ENCODE data around the gene PLK2. TPM values are rescaled to one million over a fixed set of nuclear protein-coding genes. Genes with fewer than 3 reads are reported as not detected.

The PLK2 gene
- total RNA-seq, 2 donors from 2014 or later, result 126 to 180 TPM

- H3K9me3 ChIP-seq, result no peaks in the 10 kb centered on the region
- TF ChIP-seq, protein P1, sequence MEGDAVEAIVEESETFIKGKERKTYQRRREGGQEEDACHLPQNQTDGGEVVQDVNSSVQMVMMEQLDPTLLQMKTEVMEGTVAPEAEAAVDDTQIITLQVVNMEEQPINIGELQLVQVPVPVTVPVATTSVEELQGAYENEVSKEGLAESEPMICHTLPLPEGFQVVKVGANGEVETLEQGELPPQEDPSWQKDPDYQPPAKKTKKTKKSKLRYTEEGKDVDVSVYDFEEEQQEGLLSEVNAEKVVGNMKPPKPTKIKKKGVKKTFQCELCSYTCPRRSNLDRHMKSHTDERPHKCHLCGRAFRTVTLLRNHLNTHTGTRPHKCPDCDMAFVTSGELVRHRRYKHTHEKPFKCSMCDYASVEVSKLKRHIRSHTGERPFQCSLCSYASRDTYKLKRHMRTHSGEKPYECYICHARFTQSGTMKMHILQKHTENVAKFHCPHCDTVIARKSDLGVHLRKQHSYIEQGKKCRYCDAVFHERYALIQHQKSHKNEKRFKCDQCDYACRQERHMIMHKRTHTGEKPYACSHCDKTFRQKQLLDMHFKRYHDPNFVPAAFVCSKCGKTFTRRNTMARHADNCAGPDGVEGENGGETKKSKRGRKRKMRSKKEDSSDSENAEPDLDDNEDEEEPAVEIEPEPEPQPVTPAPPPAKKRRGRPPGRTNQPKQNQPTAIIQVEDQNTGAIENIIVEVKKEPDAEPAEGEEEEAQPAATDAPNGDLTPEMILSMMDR (IDR thresholded peaks at IDR 0.05), result no peak
- ATAC-seq (ENCODE audit: insufficient number of reproducible peaks, low FRiP score, low read depth), result no peak
Observed at GRCh38 chr5:58503390-58504046, 43.6 kb upstream of the PLK2 start.

DNA sequence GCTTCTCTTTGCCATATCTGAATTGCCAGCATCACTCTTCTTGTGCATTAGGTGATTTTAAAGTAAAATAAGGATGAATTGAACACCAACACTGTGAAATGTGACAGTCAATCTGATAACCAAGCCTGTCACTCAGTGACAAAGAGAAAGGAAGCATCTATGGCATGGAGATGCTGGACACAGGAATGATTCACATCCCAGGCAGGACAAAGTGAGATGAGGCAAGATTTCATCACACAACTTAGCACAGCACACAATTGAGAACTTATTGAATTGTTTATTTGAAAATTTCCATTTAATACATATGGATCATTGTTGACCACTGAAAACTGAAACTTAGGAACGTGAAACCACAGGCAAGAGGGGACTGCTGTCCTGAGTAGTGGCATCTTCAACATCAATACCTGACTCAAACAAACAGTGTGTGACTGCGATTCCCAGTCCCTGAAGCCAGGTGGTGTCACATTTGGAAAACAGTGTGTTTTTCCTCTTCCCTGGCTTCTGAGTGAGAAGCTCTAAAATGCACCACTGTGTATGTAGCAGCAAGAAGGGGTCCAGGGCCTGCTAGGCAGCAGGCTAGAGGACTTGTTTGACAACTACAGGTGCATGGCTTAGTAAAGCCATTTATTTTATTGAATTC, 42.0 kb upstream of the PLK2 start:
- DNase-seq (ENCODE audit: low spot score), result no peak
- no peaks in the 10 kb centered on the region for H3K4me1 ChIP-seq (ENCODE audit: control insufficient read depth in 1 of 2, low read depth in 2 of 2)
- TF ChIP-seq, protein P1 (IDR thresholded peaks at IDR 0.05), result no peak
- no peaks in the 10 kb centered on the region for H3K9me3 ChIP-seq
- H3K27ac ChIP-seq, result no peak overlapping the region
- H3K27me3 ChIP-seq (replicated peaks; ENCODE audit: insufficient read depth), result no peaks in the 10 kb centered on the region
- H3K36me3 ChIP-seq, result no peaks in the 10 kb centered on the region
- ATAC-seq (ENCODE audit: insufficient number of reproducible peaks, low FRiP score, low read depth), result no peak
- H3K4me3 ChIP-seq, result no peak overlapping the region

More at GRCh38 chr5:58503390-58504046, 43.6 kb upstream of the PLK2 start:
- Histone ChIP-seq H3K4me3 (no peak overlapping the region), H3K27ac (no peak overlapping the region), H3K4me1 (ENCODE audit: control insufficient read depth in 1 of 2, low read depth in 2 of 2) (no peaks in the 10 kb centered on the region), H3K27me3 (replicated peaks; ENCODE audit: insufficient read depth) (no peaks in the 10 kb centered on the region), H3K36me3 (no peaks in the 10 kb centered on the region)
- DNase-seq (ENCODE audit: low spot score), result no peak

DNA sequence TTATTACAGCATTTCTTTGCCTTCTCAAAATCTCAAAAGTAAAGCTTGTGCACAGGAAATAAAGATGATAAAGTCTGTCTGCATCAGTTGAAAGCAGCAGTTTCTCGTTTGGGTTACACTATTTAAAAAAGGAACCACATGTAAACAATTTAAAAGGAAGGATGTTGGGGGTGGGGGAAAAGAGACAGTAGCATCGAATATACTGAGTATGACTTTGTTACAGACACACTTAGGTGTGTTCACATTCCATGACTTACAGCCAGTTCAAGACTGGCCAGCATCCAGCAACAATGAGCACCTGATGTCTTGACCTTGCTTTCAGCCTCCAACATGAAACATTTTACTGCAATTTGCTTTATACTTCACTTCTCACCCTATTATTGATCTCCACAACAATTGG, 40.1 kb upstream of the PLK2 start:
- DNase-seq (ENCODE audit: low spot score) (no peak), ATAC-seq (ENCODE audit: insufficient number of reproducible peaks, low FRiP score, low read depth) (no peak)
- Histone ChIP-seq H3K27me3 (replicated peaks; ENCODE audit: insufficient read depth) (no peaks in the 10 kb centered on the region), H3K27ac (no peak overlapping the region), H3K9me3 (no peaks in the 10 kb centered on the region), H3K4me1 (ENCODE audit: control insufficient read depth in 1 of 2, low read depth in 2 of 2) (no peaks in the 10 kb centered on the region), H3K36me3 (no peaks in the 10 kb centered on the region), H3K4me3 (no peak overlapping the region)
- TF ChIP-seq, protein P1 (IDR thresholded peaks at IDR 0.05), result no peak

DNA sequence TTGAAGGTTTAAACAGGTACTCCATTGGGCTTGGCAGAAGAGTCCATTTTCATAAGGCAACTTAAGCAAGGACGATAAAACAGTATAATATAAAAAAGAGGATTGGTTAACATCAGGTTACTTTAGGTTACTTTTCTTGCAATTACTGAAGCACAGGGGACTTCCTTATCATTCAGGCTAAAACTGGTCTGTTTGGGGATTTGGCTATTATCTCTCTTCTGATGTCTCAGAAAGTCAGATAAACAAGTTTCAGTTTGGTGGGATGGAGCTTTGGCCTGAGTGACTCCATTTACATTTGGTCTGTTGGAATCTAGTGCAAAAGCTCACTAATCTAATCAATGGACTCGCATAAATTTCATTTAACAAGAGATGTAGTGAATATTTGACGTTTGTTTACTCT, 39.3 kb upstream of the PLK2 start:
- DNase-seq (ENCODE audit: low spot score) (no peak), ATAC-seq (ENCODE audit: insufficient number of reproducible peaks, low FRiP score, low read depth) (no peak)
- Histone ChIP-seq H3K4me3 (no peak overlapping the region), H3K36me3 (no peaks in the 10 kb centered on the region), H3K27ac (no peak overlapping the region), H3K9me3 (no peaks in the 10 kb centered on the region), H3K27me3 (replicated peaks; ENCODE audit: insufficient read depth) (no peaks in the 10 kb centered on the region), H3K4me1 (ENCODE audit: control insufficient read depth in 1 of 2, low read depth in 2 of 2) (no peaks in the 10 kb centered on the region)
- TF ChIP-seq, protein P1 (IDR thresholded peaks at IDR 0.05), result no peak

- H3K27ac ChIP-seq, result no peak overlapping the region
- DNase-seq (ENCODE audit: low spot score), result no peak
- no peaks in the 10 kb centered on the region for H3K27me3 ChIP-seq (replicated peaks; ENCODE audit: insufficient read depth)
- TF ChIP-seq, protein P1 (IDR thresholded peaks at IDR 0.05), result peak; percentile 52
- H3K36me3 ChIP-seq, result no peaks in the 10 kb centered on the region
- H3K4me1 ChIP-seq (ENCODE audit: control insufficient read depth in 1 of 2, low read depth in 2 of 2), result no peaks in the 10 kb centered on the region
- ATAC-seq (ENCODE audit: insufficient number of reproducible peaks, low FRiP score, low read depth), result no peak
- no peaks in the 10 kb centered on the region for H3K9me3 ChIP-seq
- H3K4me3 ChIP-seq, result no peak overlapping the region
Observed at GRCh38 chr5:58498340-58498942, 38.6 kb upstream of the PLK2 start.
